Thyroid gland (tissue), 4 donors: Measurements from ENCODE around the gene HADHB. TPM values are rescaled to one million over a fixed set of nuclear protein-coding genes. Genes with fewer than 3 reads are reported as not detected.

Experiments
- DNase-seq, 2 donors: peaks; one replicate each; pipeline ENCODE4 v3.0.0-alpha.2; 2019
- H3K27ac ChIP-seq, 3 donors: fragments of 200-600 bp; sonication (generic); 1 replicate in 2 of 3; 2 replicates in 1 of 3; pipeline ENCODE4 v1.5.1; 2016 to 2019; ENCODE audit warnings: mild to moderate bottlenecking in 1 of 3, moderate library complexity in 1 of 3
- H3K27me3 ChIP-seq: fragments of 200-600 bp; sonication (generic); one replicate; pipeline ENCODE4 v1.5.1; 2019
- H3K36me3 ChIP-seq, 2 donors: fragments of 200-600 bp; sonication (generic); one replicate each; pipeline ENCODE4 v1.5.1; 2016 to 2019
- H3K4me1 ChIP-seq, 2 donors: fragments of 200-600 bp; sonication (generic); one replicate each; pipeline ENCODE4 v1.5.1; 2017 to 2019
- H3K4me3 ChIP-seq, 3 donors: fragments of 200-600 bp; sonication (generic); replicated peaks in 1 of 3; 1 replicate in 2 of 3; 2 replicates in 1 of 3; pipeline ENCODE4 v1.5.1; 2016; ENCODE audit warnings: mild to moderate bottlenecking in 1 of 3
- H3K9me3 ChIP-seq: fragments of 200-600 bp; sonication (generic); one replicate; pipeline ENCODE4 v1.5.1; 2017
- CTCF ChIP-seq, 6 experiments: fragments of 200-600 bp in 3 of 6; fragments of 450-650 bp in 3 of 6; sonication (generic) in 3 of 6; IDR thresholded peaks; one replicate each; pipeline ENCODE4 v1.5.1; 2016 to 2019; ENCODE audit warnings: antibody characterized with exemption in 6 of 6, mild to moderate bottlenecking in 2 of 6, inconsistent platforms in 1 of 6, moderate library complexity in 1 of 6
- POLR2A ChIP-seq, 2 donors: fragments of 450-650 bp; IDR thresholded peaks; one replicate each; pipeline ENCODE4 v1.6.1; 2017; ENCODE audit warnings: antibody characterized with exemption in 2 of 2, mild to moderate bottlenecking in 2 of 2, moderate library complexity in 1 of 2
- WGBS, 2 donors: methylation state at CpG; one replicate each; pipeline ENCODE4 v1.1.5; 2017; 5-methylcytosine and 5-hydroxymethylcytosine counted together
- intact Hi-C: fragments of 100-400 bp; cut with DNase I; formaldehyde crosslinking; loops from one replicate; pipeline ENCODE4 v1.15.1; 2023
- total RNA-seq, 4 donors: library from RNA; depleted of rRNA; stranded (reverse); fragments of >200 nt; gene quantifications; one replicate each; pipeline ENCODE4 v1.2.3, GENCODE V29; 2016

HADHB gene
- total RNA-seq, 4 donors from 2014 or later = 127 to 200 (median 184) TPM

GRCh38 chr2:26243470-26244308 lies 1.1 kb upstream of the HADHB start:
- Histone ChIP-seq H3K4me1 (peaks cover 16 to 41% of the 10 kb centered on the region in 2 donors), H3K36me3 (no peaks in the 10 kb centered on the region), H3K27me3 (no peaks in the 10 kb centered on the region), H3K9me3 (no peaks in the 10 kb centered on the region), H3K27ac (peak overlapping the region; percentile 95 to 98 (median 98)), H3K4me3 (peak overlapping the region; percentile 81 to 93 (median 82))
- 0 to 1% methylated on average over 22 of the region's 22 CpGs for WGBS, 2 donors
- no peak for DNase-seq
- TF ChIP-seq POLR2A (IDR thresholded peaks at IDR 0.05) (no peak), CTCF (IDR thresholded peaks at IDR 0.05) (no peak)
- intact Hi-C loops = loop anchor here (10.0 kb wide), 1 partner anchor 51 kb away; no protein-coding TSS in a partner anchor

- H3K4me1 ChIP-seq = peaks cover 16 to 39% of the 10 kb centered on the region in 2 donors
- DNase-seq = peak; percentile 33 to 41
- WGBS, 2 donors = 0 to 1% methylated on average over 15 to 21 of the region's 21 CpGs
Observed at GRCh38 chr2:26245231-26245732, 543 bp downstream of the HADHB start.

GRCh38 chr2:26245810-26246209 lies 1.1 kb downstream of the HADHB start:
- Histone ChIP-seq H3K4me3 (peak overlapping the region in 2 of 3 donors; percentile 81 to 93), H3K4me1 (peaks cover 16 to 36% of the 10 kb centered on the region in 2 donors), H3K9me3 (no peaks in the 10 kb centered on the region), H3K36me3 (no peaks in the 10 kb centered on the region), H3K27me3 (no peaks in the 10 kb centered on the region), H3K27ac (peak overlapping the region in 2 of 3 donors; percentile 95 to 98)
- TF ChIP-seq CTCF (IDR thresholded peaks at IDR 0.05) (no peak), POLR2A (IDR thresholded peaks at IDR 0.05) (no peak)
- no peak for DNase-seq
- intact Hi-C loops = loop anchor here (10.0 kb wide), 1 partner anchor 49 kb away; no protein-coding TSS in a partner anchor
- WGBS, 2 donors = 13 to 15% methylated on average over 3 of the region's 3 CpGs

More at GRCh38 chr2:26245231-26245732, 543 bp downstream of the HADHB start:
- Histone ChIP-seq H3K27ac (peak overlapping the region; percentile 95 to 98 (median 98)), H3K36me3 (no peaks in the 10 kb centered on the region), H3K4me3 (peak overlapping the region; percentile 81 to 93 (median 82)), H3K27me3 (no peaks in the 10 kb centered on the region), H3K9me3 (no peaks in the 10 kb centered on the region)
- intact Hi-C loops = loop anchor here (10.0 kb wide), 1 partner anchor 50 kb away; no protein-coding TSS in a partner anchor
- TF ChIP-seq POLR2A (IDR thresholded peaks at IDR 0.05) = no peak

GRCh38 chr2:26246818-26247217 lies 2.1 kb downstream of the HADHB start:
- no peaks in the 10 kb centered on the region for H3K9me3 ChIP-seq
- peak overlapping the region in 1 of 3 donors; percentile 95 for H3K27ac ChIP-seq
- 86 to 89% methylated on average over 9 of the region's 9 CpGs for WGBS, 2 donors
- DNase-seq = no peak
- intact Hi-C loops = loop anchor here (10.0 kb wide), 1 partner anchor 48 kb away; no protein-coding TSS in a partner anchor
- TF ChIP-seq POLR2A (IDR thresholded peaks at IDR 0.05) (no peak), CTCF (IDR thresholded peaks at IDR 0.05) (no peak)
- H3K36me3 ChIP-seq = no peaks in the 10 kb centered on the region
- peaks cover 16 to 27% of the 10 kb centered on the region in 2 donors for H3K4me1 ChIP-seq
- no peaks in the 10 kb centered on the region for H3K27me3 ChIP-seq
- H3K4me3 ChIP-seq = no peak overlapping the region

- Histone ChIP-seq H3K4me1 (peaks cover 7 to 16% of the 10 kb centered on the region in 2 donors), H3K36me3 (peaks cover 0 to under 1% of the 10 kb centered on the region in 2 donors), H3K27me3 (no peaks in the 10 kb centered on the region), H3K4me3 (no peak overlapping the region), H3K27ac (no peak overlapping the region), H3K9me3 (no peaks in the 10 kb centered on the region)
- no peak for DNase-seq
- intact Hi-C loops = loop anchor here (10.0 kb wide), 1 partner anchor 45 kb away; no protein-coding TSS in a partner anchor
- no peak for TF ChIP-seq CTCF (IDR thresholded peaks at IDR 0.05)
- TF ChIP-seq POLR2A (IDR thresholded peaks at IDR 0.05) = no peak
- WGBS, 2 donors = 90 to 97% methylated on average over 2 of the region's 2 CpGs
Observed at GRCh38 chr2:26249625-26250024, 4.9 kb downstream of the HADHB start.
